ENCODE results near the gene INO80D.

The INO80D gene

GRCh38 chr2:205976120-205976814, 109.7 kb downstream of the INO80D start:
- no peak for FAIRE-seq

- FAIRE-seq, result no peak
Measured at GRCh38 chr2:205975082-205975949, 110.7 kb downstream of the INO80D start.

DNA sequence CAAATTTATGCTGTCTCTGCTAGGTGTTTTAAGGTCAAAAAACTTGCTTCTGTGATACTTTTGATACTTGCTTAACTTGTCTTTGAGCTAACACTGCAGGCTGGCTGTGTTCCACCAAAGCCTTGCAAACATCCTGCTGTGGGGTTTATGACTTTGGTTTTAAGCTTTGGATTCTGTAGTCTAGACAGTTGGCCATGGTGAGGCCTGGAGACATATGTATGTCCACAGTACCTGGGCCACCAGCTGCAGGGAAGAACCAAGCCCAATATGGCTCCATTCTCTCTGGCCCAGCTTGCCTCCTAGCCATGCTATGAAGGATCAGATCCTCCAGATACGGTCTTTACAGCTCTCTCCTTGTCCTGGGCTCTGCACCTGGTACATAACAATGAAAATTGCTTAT, 113.9 kb downstream of the INO80D start:
- FAIRE-seq, result no peak

GRCh38 chr2:205970348-205970747, 115.6 kb downstream of the INO80D start:
- no peak for FAIRE-seq

GRCh38 chr2:205969584-205969983, 116.4 kb downstream of the INO80D start:
- no peak for FAIRE-seq

GRCh38 chr2:205967391-205968075, 118.4 kb downstream of the INO80D start:
- no peak for FAIRE-seq

DNA sequence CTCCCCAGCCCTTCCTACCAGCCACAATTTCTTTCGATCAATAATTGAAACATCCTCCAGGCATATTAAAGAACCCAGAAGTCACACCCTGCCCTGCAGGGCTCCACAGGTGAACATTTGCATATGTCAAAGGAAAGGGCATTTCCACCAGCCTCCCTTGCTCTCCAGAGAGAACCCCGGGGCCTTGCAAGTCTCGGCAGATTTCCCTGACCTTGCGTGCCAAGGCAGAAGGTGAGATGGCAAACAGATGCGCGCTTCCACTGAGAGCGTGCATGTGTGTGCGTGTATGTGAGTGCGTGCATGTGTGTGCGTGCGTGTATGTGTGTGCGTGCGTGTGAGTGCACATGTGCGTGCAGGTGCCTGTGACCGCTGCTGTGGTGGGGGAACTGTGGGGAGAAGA, 120.3 kb downstream of the INO80D start:
- no peak for FAIRE-seq

GRCh38 chr2:205964111-205964761, 121.7 kb downstream of the INO80D start:
- no peak for FAIRE-seq

GRCh38 chr2:205959521-205959920, 126.5 kb downstream of the INO80D start:
- no peak for FAIRE-seq

- no peak for FAIRE-seq
Measured at GRCh38 chr2:205957452-205958154, 128.4 kb downstream of the INO80D start.

DNA sequence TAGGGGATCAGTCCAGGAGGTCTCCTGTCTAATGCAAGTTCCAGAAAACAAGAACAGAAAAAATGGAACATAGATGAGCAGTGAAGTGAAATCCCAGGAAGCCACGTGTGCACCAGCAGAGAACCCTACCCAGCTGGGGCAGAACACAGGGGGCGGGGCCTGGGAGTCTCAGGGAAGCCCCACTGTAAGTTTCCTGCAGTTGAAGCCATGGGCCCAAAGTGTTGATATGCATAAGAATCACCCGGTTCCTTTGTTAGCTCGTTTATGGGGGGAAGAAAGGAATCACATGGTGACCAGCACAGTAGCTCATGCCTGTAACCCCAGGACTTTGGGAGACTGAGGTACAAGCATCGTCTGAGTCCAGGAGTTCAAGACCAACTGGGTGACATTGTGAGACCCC, 131.3 kb downstream of the INO80D start:
- no peak for FAIRE-seq

- FAIRE-seq, result no peak
Measured at GRCh38 chr2:205952282-205952681, 133.7 kb downstream of the INO80D start.

DNA sequence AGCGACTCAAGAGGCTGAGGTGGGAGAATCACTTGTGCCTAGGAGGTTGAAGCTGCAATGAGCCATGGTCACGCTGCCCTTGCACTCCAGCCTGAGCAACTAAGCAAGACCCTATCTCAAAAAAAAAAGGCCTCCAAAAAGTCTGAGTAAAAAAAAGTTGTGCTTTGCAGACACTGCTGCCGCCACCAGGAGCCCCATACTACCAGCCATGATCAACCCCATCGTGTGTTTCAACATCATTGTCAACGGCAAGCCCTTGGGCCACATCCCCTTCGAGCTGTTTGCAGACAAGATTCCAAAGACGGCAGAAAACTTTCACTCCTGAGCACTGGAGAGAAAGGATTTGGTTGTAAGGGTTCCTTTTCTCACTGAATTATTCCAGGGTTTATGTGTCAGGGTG, 137.1 kb downstream of the INO80D start:
- FAIRE-seq, result no peak

DNA sequence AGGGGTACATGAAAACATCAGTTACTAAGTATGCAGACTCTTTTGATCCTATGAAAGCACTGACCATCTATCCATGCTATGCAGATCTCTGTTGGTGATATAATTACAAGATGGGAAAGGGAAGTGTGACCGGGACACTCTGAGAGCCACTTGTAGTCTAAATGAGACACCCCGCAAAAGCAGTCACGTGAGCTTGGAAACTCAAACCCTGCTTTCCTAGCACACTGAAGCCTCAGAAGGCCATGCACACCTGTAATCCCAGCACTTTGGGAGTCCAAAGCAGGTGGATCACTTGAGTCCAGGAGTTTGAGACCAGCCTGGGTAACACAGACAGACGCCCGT, 137.5 kb downstream of the INO80D start:
- no peak for FAIRE-seq

GRCh38 chr2:205947621-205948495, 138.1 kb downstream of the INO80D start:
- no peak for FAIRE-seq

DNA sequence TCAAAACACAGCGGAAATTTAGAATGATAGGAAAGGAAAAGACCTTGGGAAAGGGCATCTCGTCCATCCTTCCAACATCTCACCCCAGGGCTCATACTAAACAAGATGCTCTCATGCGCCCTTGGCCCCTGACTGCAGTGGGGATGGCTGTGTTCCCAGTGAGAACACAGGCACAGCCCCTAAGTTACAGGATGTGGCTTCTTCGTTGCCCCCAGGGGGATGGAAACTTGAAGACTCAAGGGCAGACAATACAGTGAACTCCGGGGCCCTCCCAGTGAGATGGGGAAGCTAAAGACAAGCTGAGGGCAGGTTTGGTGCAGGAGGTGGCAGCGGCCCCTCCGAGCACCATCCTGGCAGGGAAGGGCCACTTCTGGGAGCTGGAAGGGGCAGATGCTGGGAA, 139.7 kb downstream of the INO80D start:
- no peak for FAIRE-seq
